ENCODE results near the gene GBP1. TPM values are rescaled to one million over a fixed set of nuclear protein-coding genes. Genes with fewer than 3 reads are reported as not detected.
"Not testable (repeated sequence)": the region's sequence is repeated elsewhere in the genome, so short reads cannot be mapped to it uniquely, and the experiment has no call there.

Gene GBP1, protein sequence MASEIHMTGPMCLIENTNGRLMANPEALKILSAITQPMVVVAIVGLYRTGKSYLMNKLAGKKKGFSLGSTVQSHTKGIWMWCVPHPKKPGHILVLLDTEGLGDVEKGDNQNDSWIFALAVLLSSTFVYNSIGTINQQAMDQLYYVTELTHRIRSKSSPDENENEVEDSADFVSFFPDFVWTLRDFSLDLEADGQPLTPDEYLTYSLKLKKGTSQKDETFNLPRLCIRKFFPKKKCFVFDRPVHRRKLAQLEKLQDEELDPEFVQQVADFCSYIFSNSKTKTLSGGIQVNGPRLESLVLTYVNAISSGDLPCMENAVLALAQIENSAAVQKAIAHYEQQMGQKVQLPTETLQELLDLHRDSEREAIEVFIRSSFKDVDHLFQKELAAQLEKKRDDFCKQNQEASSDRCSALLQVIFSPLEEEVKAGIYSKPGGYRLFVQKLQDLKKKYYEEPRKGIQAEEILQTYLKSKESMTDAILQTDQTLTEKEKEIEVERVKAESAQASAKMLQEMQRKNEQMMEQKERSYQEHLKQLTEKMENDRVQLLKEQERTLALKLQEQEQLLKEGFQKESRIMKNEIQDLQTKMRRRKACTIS
- total RNA-seq, result 10 to 100 TPM; 13.0 to 21.2 TPM
- long read RNA-seq, partial matches to known transcripts, result 4 of 9 reads
- long read RNA-seq, other reads (novel, unspliced or antisense), result 1 of 9 reads

DNA sequence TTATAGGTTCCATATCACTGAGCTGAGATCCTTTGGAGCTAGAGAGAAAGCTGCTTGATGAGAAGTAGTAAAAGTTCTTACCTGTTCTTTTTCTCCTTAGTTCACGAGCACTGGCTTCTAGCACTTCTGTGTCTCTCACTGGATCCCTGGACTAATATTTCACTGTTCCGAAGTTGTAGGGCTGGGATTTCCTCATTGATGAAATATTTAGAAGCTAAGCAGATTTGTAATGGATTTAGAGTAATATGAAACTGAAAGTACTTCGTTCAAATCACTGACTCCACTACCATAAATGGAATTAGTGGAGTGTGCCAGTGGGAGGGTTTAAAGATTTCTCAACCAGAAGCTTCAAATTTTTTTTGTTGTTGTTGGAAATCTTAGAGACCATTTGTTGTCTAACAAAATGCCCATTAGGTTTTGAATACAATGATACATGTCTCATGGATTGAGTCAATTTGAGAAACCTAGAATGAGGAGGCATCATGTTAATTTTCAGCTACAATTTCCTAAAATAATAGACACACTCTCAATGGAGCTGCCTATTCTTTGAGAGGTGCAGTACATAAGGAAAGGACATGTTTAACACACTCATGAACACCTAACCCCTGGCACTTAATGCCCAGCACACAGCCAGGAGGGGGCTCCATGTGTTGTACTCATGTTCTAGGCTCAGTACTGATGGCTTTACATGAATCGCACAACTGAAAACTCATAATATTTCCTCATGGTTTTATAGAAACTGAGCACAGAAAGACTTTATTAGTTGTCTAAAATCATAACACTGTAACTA lies at the start of gene GBP1:
Gene GBP1 (minus strand): TSS at position 130 of the 790 bp plus-strand sequence. CDS start 1,974 bp downstream, outside the sequence.
- no peak for DNase-seq
- ATAC-seq, result peak; percentile 86
- intact Hi-C loops (cut with DNase I, micrococcal nuclease), result no loop called here

DNA sequence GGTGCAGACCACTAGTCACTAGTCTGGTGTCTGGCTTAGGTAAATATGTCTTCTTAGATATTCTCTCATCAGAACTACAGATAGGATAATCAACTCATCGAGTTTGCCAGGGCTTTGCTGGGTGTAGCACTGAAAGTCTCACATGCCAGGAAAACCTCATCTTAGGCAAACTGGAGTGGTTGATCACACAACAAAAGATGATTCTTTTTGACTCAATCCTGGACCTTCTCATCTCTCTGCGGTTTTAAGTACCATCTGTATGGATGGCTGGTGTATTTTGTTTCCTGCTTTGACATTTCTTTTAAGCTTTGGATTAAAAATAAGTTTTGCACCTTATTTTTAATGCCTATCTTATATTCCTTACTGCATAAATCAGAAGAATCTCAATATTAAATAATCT lies 49.7 kb upstream of the GBP1 start:
- ATAC-seq, result no peak
- no peak for DNase-seq

GRCh38 chr1:89112871-89113613 lies 48.0 kb upstream of the GBP1 start:
- DNase-seq (no peak), ATAC-seq (no peak)
- intact Hi-C loops (cut with DNase I, micrococcal nuclease), result no loop called here

More for the DNA sequence above, 49.7 kb upstream of the GBP1 start:
- intact Hi-C loops (cut with DNase I, micrococcal nuclease), result no loop called here

GRCh38 chr1:89104687-89105086 lies 39.7 kb upstream of the GBP1 start:
- DNase-seq, result no peak
- no peak for ATAC-seq
- intact Hi-C loops (cut with DNase I, micrococcal nuclease), result no loop called here

- DNase-seq (no peak), ATAC-seq (no peak)
- intact Hi-C loops (cut with DNase I, micrococcal nuclease), result no loop called here
Observed at GRCh38 chr1:89104147-89104546, 39.1 kb upstream of the GBP1 start.

DNA sequence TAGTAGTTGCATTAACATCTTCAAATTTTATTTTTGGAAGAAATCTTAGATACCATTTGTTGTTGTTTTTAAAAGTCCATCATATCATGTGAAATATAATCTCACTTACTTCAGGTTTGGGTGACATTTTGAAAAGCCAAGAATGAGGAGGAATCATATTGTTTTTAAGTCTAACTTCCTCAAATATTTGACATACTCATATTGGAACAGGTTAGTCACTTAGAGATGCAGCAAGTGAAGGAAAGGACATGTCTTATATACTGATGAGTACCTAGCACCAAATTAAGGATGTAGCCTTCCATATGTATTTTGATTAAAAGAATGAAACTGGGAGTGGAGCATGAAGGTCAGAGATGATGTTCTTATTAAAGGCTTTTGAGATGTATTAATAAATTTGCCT lies 37.0 kb upstream of the GBP1 start:
- ATAC-seq (no peak), DNase-seq (no peak)
- intact Hi-C loops (cut with DNase I, micrococcal nuclease), result no loop called here

DNA sequence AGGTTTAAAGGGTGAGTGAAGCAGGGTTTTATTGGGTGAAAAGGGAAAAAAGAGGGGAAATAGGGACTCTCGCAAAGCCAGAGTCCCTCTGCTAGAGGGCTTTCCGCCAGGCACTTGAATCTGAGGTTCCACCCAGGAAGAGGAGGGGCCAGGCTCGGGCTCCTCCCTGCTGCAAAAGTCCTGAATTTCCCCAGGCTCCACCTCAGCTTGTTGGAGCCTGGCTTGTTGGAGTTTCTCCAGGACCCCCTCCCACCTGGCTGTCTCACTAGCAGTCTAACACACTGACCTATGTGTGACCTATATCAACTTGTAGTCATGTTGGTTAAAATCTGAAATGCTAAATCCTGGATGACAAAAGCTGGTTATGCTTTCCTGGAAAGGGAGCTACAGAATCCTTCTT lies 35.4 kb upstream of the GBP1 start:
- no peak for DNase-seq
- intact Hi-C loops (cut with DNase I, micrococcal nuclease), result no loop called here
- ATAC-seq, result no peak

GRCh38 chr1:89098857-89099256 lies 33.8 kb upstream of the GBP1 start:
- ATAC-seq (no peak), DNase-seq (no peak)
- intact Hi-C loops (cut with DNase I, micrococcal nuclease), result no loop called here

- DNase-seq (no peak), ATAC-seq (no peak)
- intact Hi-C loops (cut with DNase I, micrococcal nuclease), result no loop called here
Observed at GRCh38 chr1:89095737-89096136, 30.7 kb upstream of the GBP1 start.

DNA sequence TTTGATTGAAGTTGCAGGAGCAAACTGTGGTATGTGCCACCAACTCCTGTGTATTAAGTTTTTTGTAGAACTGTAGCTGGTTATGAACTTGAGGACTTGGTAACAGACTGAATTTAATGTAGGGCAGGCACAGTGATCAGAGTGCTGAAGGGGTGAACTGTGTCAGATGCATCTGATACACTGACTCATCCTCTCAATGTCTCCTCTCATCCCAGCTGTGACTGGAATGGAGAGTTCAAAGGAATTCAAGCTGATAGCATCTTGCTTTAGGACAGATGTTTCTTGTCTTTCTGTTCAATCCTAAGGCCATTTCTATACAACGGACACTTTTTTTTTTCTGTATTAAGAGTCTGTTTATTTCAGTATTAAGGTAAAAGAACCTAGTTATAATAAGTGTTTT lies 25.0 kb upstream of the GBP1 start:
- intact Hi-C loops (cut with DNase I, micrococcal nuclease), result loop anchor here in 1 of 2 donors (10.0 kb wide), 1 partner anchor 355 kb away; no protein-coding TSS in a partner anchor
- DNase-seq, result no peak
- ATAC-seq, result no peak

DNA sequence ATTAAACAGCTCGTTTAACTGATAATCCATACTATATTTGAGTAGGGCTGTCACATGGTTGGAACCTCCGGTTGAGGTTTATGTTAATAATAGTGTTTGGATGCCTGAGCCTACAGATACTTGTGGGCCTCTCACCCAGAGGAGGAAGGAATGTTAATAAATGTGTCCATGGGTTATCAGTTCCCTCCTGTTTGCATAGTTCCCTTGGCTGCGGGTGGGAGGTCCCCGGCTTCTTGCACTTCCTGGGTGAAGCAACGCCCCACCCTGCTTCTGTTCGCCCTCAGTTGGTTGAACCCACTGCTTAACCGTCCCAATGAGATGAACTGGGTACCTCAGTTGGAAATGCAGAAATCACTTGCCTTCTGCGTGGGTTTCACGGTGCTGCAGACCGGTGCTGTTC lies 23.6 kb upstream of the GBP1 start:
- DNase-seq, result no peak
- ATAC-seq, result peak; percentile 23
- intact Hi-C loops (cut with DNase I, micrococcal nuclease), result loop anchor here in 1 of 2 donors (10.0 kb wide), 1 partner anchor 356 kb away; no protein-coding TSS in a partner anchor

DNA sequence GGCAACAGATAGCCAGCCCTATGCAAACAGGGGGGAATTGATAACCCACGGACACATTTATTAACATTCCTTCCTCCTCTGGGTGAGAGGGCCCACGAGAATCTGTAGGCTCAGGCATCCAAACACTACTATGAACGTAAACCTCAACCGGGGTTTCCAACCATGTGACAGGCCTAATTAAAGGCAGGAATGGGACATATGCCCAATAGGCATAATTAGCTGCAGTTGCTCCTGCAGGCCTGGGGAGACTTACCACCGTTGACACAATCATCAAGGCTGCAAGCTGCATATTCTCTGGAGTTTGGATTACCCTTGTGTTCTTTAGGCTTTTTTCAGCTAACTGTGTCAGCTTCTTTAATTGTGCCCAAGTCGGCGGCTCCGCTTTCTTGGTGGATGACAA lies 22.2 kb upstream of the GBP1 start:
- DNase-seq (no peak), ATAC-seq (no peak)

GRCh38 chr1:89085781-89086180 lies 20.8 kb upstream of the GBP1 start:
- no peak for ATAC-seq
- intact Hi-C loops (cut with DNase I, micrococcal nuclease), result loop anchor here in 1 of 2 donors (2.0 to 10.0 kb wide), 2 partner anchors 273 to 359 kb away; no protein-coding TSS in a partner anchor
- no peak for DNase-seq

More for the DNA sequence above, 22.2 kb upstream of the GBP1 start:
- intact Hi-C loops (cut with DNase I, micrococcal nuclease), result loop anchor here in 1 of 2 donors (2.0 to 10.0 kb wide), 2 partner anchors 272 to 358 kb away; no protein-coding TSS in a partner anchor

- DNase-seq, result no peak
- intact Hi-C loops (cut with DNase I, micrococcal nuclease), result loop anchor here in 1 of 2 donors (10.0 kb wide), 1 partner anchor 364 kb away; no protein-coding TSS in a partner anchor
- no peak for ATAC-seq
Observed at GRCh38 chr1:89081005-89081404, 16.0 kb upstream of the GBP1 start.

DNA sequence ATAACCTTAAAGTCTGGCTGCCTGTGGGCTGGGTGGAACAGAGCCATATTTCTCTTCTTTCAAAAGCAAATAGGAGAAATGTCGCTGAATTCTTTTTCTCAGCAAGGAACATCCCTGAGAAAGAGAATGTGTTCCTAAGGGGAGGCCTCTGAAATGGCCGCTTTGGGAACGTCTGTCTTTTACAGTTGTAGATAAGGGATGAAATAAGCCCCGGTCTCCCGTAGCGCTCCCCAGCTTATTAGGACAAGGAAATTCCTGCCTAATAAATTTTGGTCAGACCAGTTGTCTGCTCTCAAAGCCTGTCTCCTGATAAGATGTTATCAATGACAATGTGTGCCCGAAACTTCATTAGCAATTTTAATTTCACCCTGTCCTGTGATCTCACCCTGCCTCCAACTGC lies 15.1 kb upstream of the GBP1 start:
- intact Hi-C loops (cut with DNase I, micrococcal nuclease), result loop anchor here in 1 of 2 donors (10.0 kb wide), 1 partner anchor 365 kb away; no protein-coding TSS in a partner anchor
- not testable (repeated sequence) for DNase-seq, ATAC-seq

DNA sequence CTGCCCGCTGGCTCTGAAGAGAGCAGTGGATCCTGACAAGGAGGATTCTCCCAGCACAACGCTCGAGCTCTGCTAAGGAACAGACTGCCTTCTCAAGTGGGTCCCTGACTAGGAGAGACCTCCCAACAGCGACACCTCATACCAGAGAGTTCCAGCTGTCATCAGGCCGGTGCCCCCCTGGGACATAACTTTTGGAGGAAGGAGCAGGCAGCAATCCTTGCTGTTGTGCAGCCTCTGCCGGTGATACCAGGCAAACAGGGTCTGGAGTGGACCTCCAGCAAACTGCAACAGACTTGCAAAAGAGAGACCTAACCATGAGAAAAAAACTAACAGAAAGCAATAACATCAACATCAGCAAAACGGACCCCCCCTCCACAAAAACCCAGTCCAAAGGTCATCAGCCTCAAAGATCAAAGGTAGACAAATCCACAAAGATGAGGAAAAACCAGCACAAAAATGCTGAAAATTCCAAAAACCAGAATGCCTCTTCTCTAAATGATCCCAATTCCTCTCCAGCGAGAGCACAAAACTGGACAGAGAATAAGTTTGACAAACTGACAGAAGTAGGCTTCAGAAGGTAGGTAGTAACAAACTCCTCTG lies 7.6 kb upstream of the GBP1 start:
- DNase-seq; intact Hi-C loops (cut with DNase I, micrococcal nuclease); ATAC-seq: not testable (repeated sequence)

DNA sequence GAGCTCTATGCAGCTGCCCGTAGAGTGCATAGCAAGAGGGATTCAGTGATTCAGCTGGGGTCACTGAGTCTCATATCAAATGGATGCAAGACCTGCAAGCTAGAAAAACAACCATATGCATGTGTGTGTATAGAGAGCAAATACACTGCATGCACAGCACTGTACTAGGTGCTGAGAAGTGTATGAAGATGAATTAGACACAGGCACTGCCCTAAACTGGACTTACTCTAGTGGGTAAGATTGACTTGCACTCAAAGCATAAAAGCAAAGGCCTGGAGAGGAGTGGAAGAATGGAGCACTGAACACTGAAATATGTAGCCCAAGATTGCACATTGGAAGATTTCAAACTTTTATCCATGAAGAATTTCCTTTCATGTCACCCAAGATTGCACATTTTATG lies 5.5 kb upstream of the GBP1 start:
- ATAC-seq, result no peak
- no peak for DNase-seq
- intact Hi-C loops (cut with DNase I, micrococcal nuclease), result no loop called here

- DNase-seq (no peak), ATAC-seq (no peak)
- intact Hi-C loops (cut with DNase I, micrococcal nuclease), result no loop called here
Observed at GRCh38 chr1:89069951-89070350, 4.9 kb upstream of the GBP1 start.
